ENCODE data around the gene ATF7IP2. TPM values are rescaled to one million over a fixed set of nuclear protein-coding genes. Genes with fewer than 3 reads are reported as not detected.
"Not testable (repeated sequence)": the region's sequence is repeated elsewhere in the genome, so short reads cannot be mapped to it uniquely, and the experiment has no call there.

The ATF7IP2 gene
- total RNA-seq, 1 donor from 2014 or later = 4.1 TPM

GRCh38 chr16:10373556-10373955 lies 12.3 kb upstream of the ATF7IP2 start:
- no peak for DNase-seq

DNA sequence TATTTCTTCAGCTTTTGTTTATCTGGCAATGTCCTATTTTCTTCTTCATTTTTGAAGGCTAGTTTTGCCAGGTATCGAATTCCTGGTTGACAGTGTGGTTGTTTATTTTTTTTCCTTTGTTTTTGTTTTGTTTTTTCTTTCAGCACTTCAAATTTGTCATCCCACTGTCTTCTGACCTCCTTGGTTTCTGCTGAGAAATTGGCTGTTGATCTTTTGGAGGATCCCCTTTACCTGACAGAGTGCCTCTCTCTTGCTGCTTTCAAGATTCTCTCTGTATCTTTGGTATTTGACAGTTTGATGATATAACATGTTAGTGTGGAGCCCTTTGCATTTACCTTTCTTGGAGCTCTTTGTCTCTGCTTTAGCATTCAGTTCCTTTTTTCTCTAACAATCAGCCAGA lies 9.6 kb upstream of the ATF7IP2 start:
- DNase-seq = no peak

- DNase-seq = no peak
These were observed 2.2 kb upstream of the ATF7IP2 start for GRCh38 chr16:10383626-10384025.

DNA sequence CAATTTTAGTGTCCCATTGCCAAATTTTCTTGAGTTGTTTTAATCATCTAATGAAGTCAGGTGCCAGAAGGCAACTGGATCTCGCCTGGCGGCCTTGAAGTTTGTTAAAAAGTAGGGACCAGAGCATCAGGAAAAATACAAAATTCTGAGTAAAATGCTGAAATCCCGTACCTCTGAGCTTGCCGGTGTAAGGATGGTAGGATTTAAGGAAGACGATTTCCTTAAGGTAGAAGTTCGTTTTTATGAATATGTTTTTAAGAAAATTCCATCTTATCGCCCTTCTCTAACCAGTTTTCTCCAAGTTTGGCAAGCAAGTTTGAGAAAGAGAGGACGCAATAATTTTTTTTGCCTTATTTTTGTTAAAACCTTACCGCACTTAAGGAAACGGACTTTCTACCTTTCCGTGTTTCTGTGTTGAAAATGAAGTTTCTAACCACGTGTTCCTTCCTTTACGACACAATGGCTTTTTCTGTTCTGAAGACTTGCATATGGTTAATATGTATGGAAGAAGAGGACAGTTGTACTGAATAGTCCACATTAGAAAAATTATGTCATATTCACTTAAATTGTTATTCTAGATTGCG lies 748 bp downstream of the ATF7IP2 start:
- DNase-seq = peak; percentile 8

DNA sequence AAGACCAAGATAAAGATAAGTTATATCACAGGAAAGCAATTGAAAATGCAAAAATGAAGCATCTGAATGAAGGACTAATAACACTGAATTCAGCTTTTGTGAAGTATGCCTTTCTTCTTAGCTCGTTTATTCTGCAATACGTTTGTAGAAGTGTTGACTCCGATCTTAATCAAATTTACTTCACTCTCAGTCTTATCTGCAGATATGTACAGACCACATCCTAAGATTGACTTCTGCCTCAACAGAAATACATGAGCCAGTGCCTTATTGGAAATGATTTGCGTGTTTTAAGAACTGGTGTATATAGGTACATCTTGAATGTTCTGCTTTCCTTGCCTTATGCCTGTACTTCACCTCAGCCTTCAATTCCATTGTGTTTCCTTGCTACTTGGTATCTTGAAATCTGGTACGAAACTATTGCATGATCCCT lies 1.3 kb downstream of the ATF7IP2 start:
- no peak for DNase-seq

DNA sequence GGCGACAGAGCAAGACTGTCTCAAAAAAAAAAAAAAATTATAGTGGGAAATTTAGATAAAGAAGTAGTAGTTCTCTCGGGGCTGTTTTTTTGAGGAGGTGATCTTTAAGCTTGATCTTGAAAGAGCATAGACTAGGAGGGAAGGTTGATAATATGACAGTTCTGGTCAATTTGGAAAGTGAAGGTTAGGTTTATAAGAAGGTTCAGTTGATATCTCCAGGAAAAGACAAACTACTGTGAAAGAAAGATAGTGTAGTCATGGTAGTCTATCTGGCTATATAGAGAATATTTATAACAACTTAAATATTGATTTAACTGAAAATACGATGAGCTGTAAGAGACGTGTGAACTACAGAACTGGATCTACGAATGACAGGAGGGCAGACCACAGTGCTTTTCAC lies 3.1 kb downstream of the ATF7IP2 start:
- DNase-seq = no peak

- no peak for DNase-seq
These were observed 4.5 kb downstream of the ATF7IP2 start for GRCh38 chr16:10390330-10390729.

DNA sequence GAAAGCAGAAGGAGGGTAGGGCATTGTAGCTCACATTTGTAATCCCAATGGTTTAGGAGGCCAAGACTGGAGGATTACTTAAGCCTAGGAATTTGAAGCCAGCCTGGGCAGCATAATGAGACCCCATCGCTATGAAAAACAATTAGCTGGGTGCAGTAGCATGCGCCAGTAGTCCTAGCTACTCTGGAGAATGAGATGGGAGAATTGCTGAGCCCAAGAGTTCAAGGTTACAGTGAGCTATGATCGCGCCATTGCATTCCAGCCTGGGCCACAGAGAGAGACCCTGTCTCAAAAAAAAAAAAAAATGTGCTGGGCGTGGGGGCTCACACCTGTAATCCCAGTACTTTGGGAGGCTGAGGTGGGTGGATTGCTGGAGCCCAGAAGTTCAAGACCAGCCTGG lies 5.0 kb downstream of the ATF7IP2 start:
- no peak for DNase-seq

DNA sequence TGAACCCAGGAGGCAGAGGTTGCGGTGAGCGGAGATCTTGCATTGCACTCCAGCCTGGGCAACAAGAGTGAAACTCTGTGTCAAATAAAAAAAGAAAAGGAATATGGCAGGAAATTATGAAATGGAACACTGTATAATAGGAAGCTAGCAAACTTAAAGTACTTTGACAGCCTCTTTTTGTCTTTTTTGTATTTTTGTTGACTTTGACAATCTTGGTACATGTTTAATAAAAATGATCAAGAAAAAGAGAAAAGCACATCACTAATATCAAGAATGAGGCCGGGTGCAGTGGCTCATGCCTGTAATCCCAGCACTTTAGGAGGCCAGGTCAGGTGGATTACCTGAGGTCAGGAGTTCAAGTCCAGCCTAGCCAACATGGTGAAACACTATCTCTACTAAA lies 5.5 kb downstream of the ATF7IP2 start:
- DNase-seq = no peak

GRCh38 chr16:10402975-10403374 lies 17.1 kb downstream of the ATF7IP2 start:
- no peak for DNase-seq

DNA sequence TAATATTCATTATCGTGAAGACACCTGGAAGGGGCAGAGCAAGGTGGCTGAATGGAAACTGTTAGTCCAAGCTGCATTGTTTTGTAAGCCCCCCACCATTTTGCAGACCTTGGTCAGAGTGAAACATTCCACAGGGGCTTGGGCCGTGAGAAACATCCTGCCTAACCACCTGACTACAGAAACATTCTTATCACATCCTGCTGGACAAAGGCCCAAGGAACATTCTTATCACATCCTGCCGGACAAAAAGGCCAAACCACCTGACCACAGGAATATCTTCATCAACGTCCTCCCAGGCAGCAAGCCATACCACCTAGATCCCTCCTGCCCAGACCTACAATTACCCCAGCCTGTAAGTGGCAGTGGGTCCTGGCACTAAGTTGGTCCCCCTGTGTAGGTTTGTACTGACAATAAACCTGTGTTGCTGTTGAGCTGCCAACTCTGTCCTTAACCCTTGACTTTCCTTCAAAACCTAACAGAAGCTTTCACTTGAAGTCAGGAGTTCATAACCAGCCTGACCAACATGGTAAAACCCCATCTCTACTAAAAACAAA lies 19.6 kb downstream of the ATF7IP2 start:
- no peak for DNase-seq

DNA sequence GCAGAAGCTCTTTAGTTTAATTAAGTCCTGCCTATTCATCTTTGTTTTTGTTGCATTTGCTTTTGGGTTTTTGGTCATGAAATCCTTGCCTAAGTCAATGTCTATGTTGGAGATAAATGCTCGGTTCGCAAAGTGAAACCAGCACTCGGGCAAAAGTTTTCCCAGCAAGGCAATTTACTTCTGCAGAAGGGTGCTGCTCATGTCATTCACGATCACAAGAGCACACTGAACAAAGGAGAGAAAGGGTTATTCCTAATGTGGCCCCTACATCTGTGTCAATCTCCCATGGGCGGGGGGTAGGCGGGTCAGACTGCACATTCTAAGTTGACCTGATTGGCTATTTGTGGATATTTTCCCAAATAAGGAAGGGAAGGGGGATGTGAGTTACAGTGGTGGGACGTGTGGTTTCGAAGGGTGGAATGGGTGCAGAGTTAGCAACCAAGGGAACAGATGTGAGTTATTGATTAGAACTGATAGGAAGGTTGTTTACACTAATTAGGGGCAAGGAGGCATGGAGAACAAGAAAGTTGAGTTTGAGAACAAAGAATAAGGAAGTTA lies 23.0 kb downstream of the ATF7IP2 start:
- DNase-seq = no peak

- not testable (repeated sequence) for DNase-seq
These were observed 23.9 kb downstream of the ATF7IP2 start for GRCh38 chr16:10409713-10410112.

DNA sequence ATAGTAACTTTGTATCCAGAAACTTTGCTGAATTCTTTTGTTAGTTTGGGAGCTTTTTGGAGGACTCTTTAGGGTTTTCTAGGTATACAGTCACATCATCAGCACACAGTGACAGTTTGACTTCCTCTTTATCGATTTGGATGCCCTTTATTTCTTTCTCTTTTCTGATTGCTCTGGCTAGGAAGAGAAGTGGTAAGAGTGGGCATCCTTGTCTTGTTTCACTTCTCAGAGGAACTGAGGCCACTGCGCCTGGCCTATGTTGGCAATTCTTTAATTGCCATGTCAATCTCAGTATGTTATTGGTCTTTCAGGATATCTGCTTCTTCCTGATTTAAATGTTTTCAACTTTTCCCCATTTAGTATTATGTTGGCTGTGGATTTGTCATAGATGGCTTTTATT lies 24.6 kb downstream of the ATF7IP2 start:
- no peak for DNase-seq

DNA sequence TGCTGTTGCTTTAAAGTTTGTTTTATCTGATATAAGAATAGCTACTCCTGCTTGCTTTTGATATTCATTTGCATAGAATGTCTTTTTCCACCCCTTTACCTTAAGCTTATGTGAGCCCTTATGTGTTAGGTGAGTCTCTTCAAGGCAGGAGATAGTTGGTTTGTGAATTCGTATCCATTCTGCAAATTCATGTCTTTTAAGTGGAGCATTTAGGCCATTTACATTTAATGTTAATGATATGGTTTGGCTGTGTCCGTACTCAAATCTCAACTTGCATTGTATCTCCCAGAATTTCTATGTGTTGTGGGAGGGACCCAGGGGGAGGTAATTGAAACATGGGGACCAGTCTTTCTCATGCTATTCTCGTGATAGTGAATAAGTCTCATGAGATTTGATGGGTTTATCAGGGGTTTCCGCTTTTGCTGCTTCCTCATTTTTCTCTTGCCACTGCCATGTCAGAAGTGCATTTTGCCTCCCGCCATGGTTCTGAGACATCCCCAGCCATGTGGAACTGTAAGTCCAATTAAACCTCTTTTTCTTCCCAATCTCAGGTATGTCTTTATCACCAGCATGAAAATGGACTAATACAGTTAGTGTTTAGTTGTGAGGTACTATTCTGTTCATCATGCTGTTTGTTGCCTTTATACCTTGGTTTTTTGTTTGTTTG lies 27.2 kb downstream of the ATF7IP2 start:
- no peak for DNase-seq

GRCh38 chr16:10418204-10418603 lies 32.3 kb downstream of the ATF7IP2 start:
- DNase-seq = not testable (repeated sequence)

- DNase-seq = no peak
These were observed 33.8 kb downstream of the ATF7IP2 start for GRCh38 chr16:10419701-10420100.

DNA sequence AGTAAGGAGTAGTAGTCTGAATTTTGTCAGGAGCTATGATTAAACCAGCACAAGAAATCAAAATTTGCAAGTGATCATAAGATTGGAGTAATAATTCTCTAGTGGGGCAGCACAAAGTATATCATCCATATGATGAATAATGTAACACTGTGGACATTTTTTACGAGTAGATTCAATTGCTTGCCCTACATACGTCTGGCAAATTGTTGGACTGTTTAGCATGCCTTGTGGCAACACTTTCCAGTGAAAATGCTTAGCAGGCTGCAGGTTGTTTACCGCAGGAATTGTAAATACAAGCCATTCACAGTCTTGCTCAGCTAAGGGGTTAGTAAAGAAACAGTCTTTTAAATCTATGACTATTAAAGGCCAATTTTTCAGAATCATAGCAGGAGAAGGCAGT lies 35.7 kb downstream of the ATF7IP2 start:
- no peak for DNase-seq

DNA sequence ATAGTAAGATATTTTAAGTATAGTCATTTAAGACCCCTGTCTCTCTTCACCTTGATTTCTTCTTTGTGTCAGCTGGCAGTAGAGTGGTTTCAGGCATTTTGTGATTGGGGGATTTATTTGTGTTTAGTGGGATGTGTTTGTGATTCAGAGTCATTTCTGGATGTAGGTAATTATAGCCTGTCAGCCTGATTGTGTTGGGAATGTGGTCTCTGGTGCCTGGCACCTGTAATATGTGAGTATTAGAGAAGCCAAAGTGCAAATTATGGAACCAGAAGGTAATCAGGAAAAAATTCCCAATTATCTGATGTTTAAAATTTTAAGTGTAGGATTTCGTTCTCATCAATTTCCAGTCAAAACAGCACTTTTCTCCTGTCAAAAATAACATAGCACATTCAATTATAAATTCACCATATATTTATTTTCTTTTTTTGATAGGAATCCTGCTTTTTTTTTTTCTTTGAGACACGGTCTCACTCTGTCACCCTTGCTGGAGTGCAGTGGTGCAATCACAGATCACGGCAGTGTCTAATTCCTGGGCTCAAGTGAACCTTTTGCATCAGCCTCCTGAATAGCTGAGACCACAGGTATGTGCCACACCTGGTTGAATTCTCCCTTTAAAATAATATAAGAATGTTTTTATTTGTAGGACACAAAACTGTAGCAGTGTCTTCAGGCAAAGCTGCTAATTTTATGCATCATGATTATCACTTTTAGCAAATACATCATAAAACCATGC lies 42.7 kb downstream of the ATF7IP2 start:
- DNase-seq = no peak

- DNase-seq = not testable (repeated sequence)
These were observed 43.6 kb downstream of the ATF7IP2 start for GRCh38 chr16:10429299-10429969.

DNA sequence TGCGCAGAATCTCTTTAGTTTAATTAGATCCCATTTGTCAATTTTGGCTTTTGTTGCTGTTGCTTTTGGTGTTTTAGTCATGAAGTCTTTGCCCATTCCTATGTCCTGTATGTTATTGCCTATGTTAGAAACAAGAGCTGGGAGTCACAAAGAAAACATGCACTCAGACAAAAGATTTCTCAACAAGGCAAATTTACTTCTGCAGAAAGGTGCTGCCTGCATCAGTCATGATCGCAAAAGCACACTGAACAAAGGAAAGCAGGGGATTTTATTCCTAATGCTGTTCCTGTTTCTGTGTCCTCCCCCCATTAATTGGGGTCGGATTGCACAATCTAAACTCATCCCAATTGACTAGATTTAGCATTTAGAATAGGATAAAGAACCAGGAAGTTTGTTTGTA lies 55.9 kb downstream of the ATF7IP2 start:
- DNase-seq = no peak

GRCh38 chr16:10447289-10447688 lies 61.4 kb downstream of the ATF7IP2 start:
- DNase-seq = no peak

All from tongue (tissue), 2 donors.